ENCODE measurements around the gene RIC1. TPM values are rescaled to one million over a fixed set of nuclear protein-coding genes. Genes with fewer than 3 reads are reported as not detected.

RIC1 gene
- total and polyA plus RNA-seq, 2 of the 4 experiments (the other 2 are of a cell fraction), result 28.8 to 76.9 TPM

DNA sequence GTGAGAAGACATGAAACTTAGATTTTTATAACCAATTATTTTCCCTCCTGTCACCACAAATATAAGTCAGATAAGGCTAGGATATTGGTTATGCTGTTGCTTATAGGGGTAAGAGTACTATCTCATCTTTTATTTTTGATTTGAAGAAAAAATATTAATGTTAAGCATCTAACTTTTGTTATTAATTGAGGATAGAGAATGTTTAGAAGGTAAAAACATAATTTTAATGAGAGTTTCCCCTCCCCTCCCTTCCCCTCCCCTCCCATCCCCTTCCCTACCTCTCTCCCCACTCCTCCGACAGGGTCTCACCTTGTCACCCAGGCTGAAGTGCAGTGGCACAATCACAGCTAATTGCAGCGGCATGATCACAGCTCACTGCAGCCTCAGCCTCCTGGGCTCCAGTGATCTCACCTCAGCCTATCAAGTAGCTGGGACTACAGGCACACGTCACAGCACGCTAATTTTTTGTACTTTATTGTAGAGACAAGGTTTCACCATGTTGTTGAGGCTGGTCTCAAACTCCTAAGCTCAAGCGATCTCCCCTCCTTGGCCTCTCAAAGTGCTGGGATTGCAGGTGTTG is 86.7 kb downstream of the RIC1 start:
- Histone ChIP-seq H4K20me1 (ENCODE audit: insufficient read depth, low read length) (peaks cover 7% of the 10 kb centered on the region; the same call in 1 of the 2 replicates), H2BK15ac (ENCODE audit: low read depth, low read length) (no peak overlapping the region; the same call in 2 of the 3 replicates), H3K4me3 (ENCODE audit: insufficient read depth, low read depth, low read length) (no peak overlapping the region), H3K27me3 (ENCODE audit: control insufficient read depth, insufficient read depth, low read length) (no peaks in the 10 kb centered on the region), H3K4ac (ENCODE audit: low read depth, low read length) (no peak overlapping the region; the same call in 1 of the 2 replicates), H2BK120ac (ENCODE audit: low read depth, low read length) (no peak overlapping the region), H4K5ac (ENCODE audit: low read depth, low read length) (no peak overlapping the region), H3K14ac (replicated peaks; ENCODE audit: low read depth, low read length) (no peak overlapping the region), H3K18ac (ENCODE audit: low read depth, low read length) (no peak overlapping the region; the same call in 1 of the 2 replicates), H2BK20ac (ENCODE audit: low read depth, low read length) (no peak overlapping the region; the same call in 1 of the 2 replicates), H3K23ac (ENCODE audit: low read depth, low read length) (no peak overlapping the region), H3K9me3 (ENCODE audit: control insufficient read depth, insufficient read depth, low read length) (no peaks in the 10 kb centered on the region), H2AFZ (replicated peaks; ENCODE audit: low read length, poor library complexity) (no peak overlapping the region), H3K9me1 (ENCODE audit: insufficient read depth, low read length) (peaks cover 9% of the 10 kb centered on the region), H2AK5ac (ENCODE audit: low read depth, low read length) (no peak overlapping the region), H3K56ac (ENCODE audit: extremely low read depth, insufficient read depth, low read length) (no peak overlapping the region), H2AK9ac (replicated peaks; ENCODE audit: low read depth, low read length, poor library complexity) (no peak overlapping the region), H4K91ac (ENCODE audit: insufficient read depth, low read depth, low read length) (no peak overlapping the region), H2BK5ac (ENCODE audit: low read depth, low read length, poor library complexity, severe bottlenecking) (peak overlapping the region; percentile 81), H3K9ac (ENCODE audit: low read depth, low read length) (no peak overlapping the region), H3K79me1 (ENCODE audit: low read depth in 1 of 2, low read length in 2 of 2) (peaks cover 23 to 44% of the 10 kb centered on the region in 2 experiments), H3K36me3 (ENCODE audit: control insufficient read depth, insufficient read depth, low read length) (peaks cover 8% of the 10 kb centered on the region), H3K4me2 (ENCODE audit: low read depth, low read length) (no peak overlapping the region), H4K8ac (ENCODE audit: low read depth in 2 of 2, low read length in 2 of 2) (no peak overlapping the region), H3K27ac (ENCODE audit: insufficient read depth, low read length) (peak overlapping the region; percentile 47; the same call in 1 of the 2 replicates), H3K4me1 (ENCODE audit: control insufficient read depth, insufficient read depth, low read length) (peaks cover 14% of the 10 kb centered on the region; the same call in 1 of the 2 replicates)
- ATAC-seq (ENCODE audit: low read depth) (no peak), DNase-seq (no peak)
- in situ Hi-C loops (cut with MboI; ENCODE audit: low sequenced_read_pairs), result loop anchor here (25.0 kb wide), 1 partner anchor 253 kb away; the partner anchor contains the start of gene CD274
- TF ChIP-seq, protein P1, sequence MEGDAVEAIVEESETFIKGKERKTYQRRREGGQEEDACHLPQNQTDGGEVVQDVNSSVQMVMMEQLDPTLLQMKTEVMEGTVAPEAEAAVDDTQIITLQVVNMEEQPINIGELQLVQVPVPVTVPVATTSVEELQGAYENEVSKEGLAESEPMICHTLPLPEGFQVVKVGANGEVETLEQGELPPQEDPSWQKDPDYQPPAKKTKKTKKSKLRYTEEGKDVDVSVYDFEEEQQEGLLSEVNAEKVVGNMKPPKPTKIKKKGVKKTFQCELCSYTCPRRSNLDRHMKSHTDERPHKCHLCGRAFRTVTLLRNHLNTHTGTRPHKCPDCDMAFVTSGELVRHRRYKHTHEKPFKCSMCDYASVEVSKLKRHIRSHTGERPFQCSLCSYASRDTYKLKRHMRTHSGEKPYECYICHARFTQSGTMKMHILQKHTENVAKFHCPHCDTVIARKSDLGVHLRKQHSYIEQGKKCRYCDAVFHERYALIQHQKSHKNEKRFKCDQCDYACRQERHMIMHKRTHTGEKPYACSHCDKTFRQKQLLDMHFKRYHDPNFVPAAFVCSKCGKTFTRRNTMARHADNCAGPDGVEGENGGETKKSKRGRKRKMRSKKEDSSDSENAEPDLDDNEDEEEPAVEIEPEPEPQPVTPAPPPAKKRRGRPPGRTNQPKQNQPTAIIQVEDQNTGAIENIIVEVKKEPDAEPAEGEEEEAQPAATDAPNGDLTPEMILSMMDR (conservative IDR thresholded peaks at IDR 0.05; ENCODE audit: low read depth, low read length), result no peak
- TF ChIP-seq POLR2A (IDR thresholded peaks at IDR 0.05; ENCODE audit: low read depth, low read length) (no peak), CEBPB (IDR thresholded peaks at IDR 0.05; ENCODE audit: low read depth, low read length) (no peak), MXI1 (IDR thresholded peaks at IDR 0.05; ENCODE audit: borderline replicate concordance, low read depth, low read length) (no peak), CHD1 (IDR thresholded peaks at IDR 0.05; ENCODE audit: low read depth, low read length) (no peak), RFX5 (IDR thresholded peaks at IDR 0.05; ENCODE audit: low read depth, low read length) (no peak)
- TF ChIP-seq, protein P2, sequence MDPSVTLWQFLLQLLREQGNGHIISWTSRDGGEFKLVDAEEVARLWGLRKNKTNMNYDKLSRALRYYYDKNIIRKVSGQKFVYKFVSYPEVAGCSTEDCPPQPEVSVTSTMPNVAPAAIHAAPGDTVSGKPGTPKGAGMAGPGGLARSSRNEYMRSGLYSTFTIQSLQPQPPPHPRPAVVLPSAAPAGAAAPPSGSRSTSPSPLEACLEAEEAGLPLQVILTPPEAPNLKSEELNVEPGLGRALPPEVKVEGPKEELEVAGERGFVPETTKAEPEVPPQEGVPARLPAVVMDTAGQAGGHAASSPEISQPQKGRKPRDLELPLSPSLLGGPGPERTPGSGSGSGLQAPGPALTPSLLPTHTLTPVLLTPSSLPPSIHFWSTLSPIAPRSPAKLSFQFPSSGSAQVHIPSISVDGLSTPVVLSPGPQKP (IDR thresholded peaks at IDR 0.05; ENCODE audit: borderline replicate concordance, low read depth, low read length), result no peak
- CTCF ChIA-PET, result no interaction called here
- dilution Hi-C loops (cut with HindIII; ENCODE audit: low sequenced_read_pairs, unreplicated experiment), result no loop called here
- POLR2A ChIA-PET (ENCODE audit: unreplicated experiment), result no interaction called here
- no TSS peak for BruUV-seq (replicated peaks)
- WGBS, 2 experiments (ENCODE audit: extremely low coverage in 2 of 2, insufficient read length in 1 of 2), result no CpG with 5 or more reads among the region's 5 CpGs
- intact Hi-C loops (cut with micrococcal nuclease), result no loop called here
